OCI-LY1 (cell line): ENCODE measurements around the gene FAM193B.

Experiments used
- CTCF ChIP-seq: fragments of 200-600 bp; sonication (generic), shearing (Covaris generic); IDR thresholded peaks from 2 replicates; pipeline ENCODE4 v1.5.1; 2017; ENCODE audit warnings: mild to moderate bottlenecking, antibody characterized with exemption, low read length, moderate library complexity, mixed read lengths
- EZH2 ChIP-seq: fragments of 200-600 bp; sonication (generic), shearing (Covaris generic); IDR thresholded peaks from 2 replicates; pipeline ENCODE4 v1.8.0; 2017; ENCODE audit warnings: borderline replicate concordance, mixed run types, mild to moderate bottlenecking, antibody characterized with exemption, low read length, moderate library complexity, mixed read lengths

- TF ChIP-seq CTCF (no peak), EZH2 (no peak)
Measured at GRCh38 chr5:177598477-177598876, 44.1 kb upstream of the FAM193B start.
